ENCODE results near the gene POLD2.

DNA sequence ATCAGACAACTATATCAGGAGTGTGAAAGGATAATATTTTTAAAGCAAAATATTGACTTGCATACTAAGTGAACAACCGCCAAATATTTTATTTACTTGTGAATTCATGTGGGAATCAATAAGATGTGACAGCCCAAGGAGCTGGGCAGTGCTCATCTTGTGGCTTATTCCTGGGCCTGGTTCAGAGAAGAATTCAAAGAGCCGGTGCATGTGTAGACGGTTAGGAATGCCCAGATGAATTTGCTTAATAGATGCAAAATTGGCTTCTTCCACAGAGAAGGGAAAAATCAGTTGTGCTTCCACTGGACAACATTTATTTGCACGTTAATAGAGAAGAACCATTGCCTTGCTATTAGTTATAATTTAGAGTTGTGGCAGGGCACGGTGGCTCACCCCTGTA lies 13.4 kb upstream of the POLD2 start:
- TF ChIP-seq CTCF (IDR thresholded peaks at IDR 0.05): no peak
- no peak for TF ChIP-seq POLR2A (IDR thresholded peaks at IDR 0.05)
- no peak for TF ChIP-seq POLR2AphosphoS5 (IDR thresholded peaks at IDR 0.05)

Measured in breast epithelium (tissue), 3 donors.